ENCODE measurements around the gene CRACR2B.

The CRACR2B gene

GRCh38 chr11:839875-840617 is 12.3 kb downstream of the CRACR2B start:
- DNase-seq: no peak

GRCh38 chr11:841981-842369 is 14.3 kb downstream of the CRACR2B start:
- DNase-seq: no peak

- peak; percentile 83 for DNase-seq
These were observed 14.8 kb downstream of the CRACR2B start, which contains the start of the genes POLR2L and TSPAN4 for GRCh38 chr11:842370-843002. Gene POLR2L (minus strand): TSS chr11:842529. CDS start chr11:842508, 21 bp downstream. Gene TSPAN4 (plus strand): TSS chr11:842852. CDS start chr11:850305, 7,453 bp downstream.

GRCh38 chr11:843086-843734 is 15.5 kb downstream of the CRACR2B start:
- DNase-seq: no peak

- DNase-seq: no peak
These were observed 16.3 kb downstream of the CRACR2B start for GRCh38 chr11:843818-844692.

GRCh38 chr11:844693-845644 is 17.2 kb downstream of the CRACR2B start:
- DNase-seq: no peak

GRCh38 chr11:845872-846495 is 18.3 kb downstream of the CRACR2B start:
- no peak for DNase-seq

- DNase-seq: no peak
These were observed 18.9 kb downstream of the CRACR2B start for GRCh38 chr11:846496-847098.

GRCh38 chr11:847876-848275 is 20.2 kb downstream of the CRACR2B start:
- no peak for DNase-seq

- peak; percentile 55 for DNase-seq
These were observed 20.7 kb downstream of the CRACR2B start for GRCh38 chr11:848380-848931.

- peak; percentile 23 for DNase-seq
These were observed 21.5 kb downstream of the CRACR2B start for GRCh38 chr11:849104-849824.

GRCh38 chr11:849951-850774 is 22.4 kb downstream of the CRACR2B start:
- no peak for DNase-seq

GRCh38 chr11:850775-851763 is 23.4 kb downstream of the CRACR2B start:
- DNase-seq: no peak

- DNase-seq: no peak
These were observed 25.0 kb downstream of the CRACR2B start for GRCh38 chr11:852762-853161.

GRCh38 chr11:853682-854448 is 26.1 kb downstream of the CRACR2B start:
- no peak for DNase-seq

GRCh38 chr11:854601-855329 is 27.0 kb downstream of the CRACR2B start:
- DNase-seq: no peak
